Amygdala (tissue), 56 donors: Measurements from ENCODE around the gene LRRC8B.
A peak's percentile ranks its signal among the peaks of the same experiment; 100 is the strongest.
"Not testable (repeated sequence)": the region's sequence is repeated elsewhere in the genome, so short reads cannot be mapped to it uniquely, and the experiment has no call there.

Experiments
- DNase-seq, 56 donors: peaks; one replicate each; lab custom pipeline; 2025; lab: John Stamatoyannopoulos, UW

The LRRC8B gene

GRCh38 chr1:89578151-89578550 is 53.5 kb downstream of the LRRC8B start:
- DNase-seq, result no peak

DNA sequence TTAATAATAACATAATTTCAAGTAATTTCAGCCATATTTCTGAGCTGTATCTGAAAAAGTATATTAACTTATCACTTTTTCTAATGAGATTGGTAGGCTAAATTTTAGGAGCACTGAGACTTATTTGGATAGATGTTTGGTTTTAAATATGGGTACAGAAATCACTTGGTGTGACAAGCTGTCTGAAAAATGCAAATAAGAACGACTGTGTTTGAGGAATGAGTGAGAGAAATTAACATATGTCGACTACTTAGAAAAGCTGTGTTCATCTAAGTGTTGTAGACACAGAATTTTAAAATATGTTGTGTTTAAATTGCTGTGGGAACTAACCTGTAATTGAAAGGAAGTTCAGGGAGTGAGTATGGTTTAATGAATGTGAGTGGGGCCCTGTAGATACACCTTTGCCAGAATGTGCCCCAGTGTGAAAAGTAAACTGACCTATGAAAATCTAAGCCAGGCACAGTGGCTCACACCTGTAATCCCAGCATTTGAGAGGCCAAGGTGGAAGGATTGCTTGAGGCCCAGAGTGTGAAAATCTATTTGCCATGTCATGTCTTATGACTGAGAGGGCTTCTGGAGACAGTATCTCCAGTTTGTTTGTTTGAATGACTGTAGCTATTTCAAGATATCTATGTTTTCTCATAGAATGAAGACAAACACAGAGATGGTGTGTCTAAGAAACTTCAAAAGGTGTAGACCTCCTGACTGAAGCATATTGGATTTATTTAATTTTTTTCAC is 54.5 kb downstream of the LRRC8B start:
- DNase-seq, result no peak

GRCh38 chr1:89580036-89580435 is 55.4 kb downstream of the LRRC8B start:
- DNase-seq, result no peak

DNA sequence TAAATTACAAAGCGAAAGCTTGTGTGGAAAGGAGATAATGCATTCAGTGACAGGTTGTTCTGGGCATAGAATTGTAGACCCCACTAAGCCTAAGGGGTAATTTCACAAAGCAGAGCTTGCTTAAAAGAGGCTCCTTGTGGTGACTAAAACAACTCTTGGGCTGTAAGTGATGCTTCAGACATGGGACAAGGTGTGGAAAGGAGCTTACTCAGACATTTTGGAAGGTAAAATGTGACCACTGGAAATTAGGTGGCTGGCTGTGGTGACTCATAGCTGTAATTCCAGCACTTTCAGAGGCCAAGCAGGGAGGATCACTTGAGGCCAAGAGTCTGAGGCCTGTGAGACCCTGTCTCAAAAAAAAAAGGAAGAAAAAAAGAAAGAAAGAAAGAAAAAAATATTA is 57.2 kb downstream of the LRRC8B start:
- no peak for DNase-seq

- DNase-seq, result no peak
These were observed 57.9 kb downstream of the LRRC8B start for GRCh38 chr1:89582571-89582970.

GRCh38 chr1:89584211-89584610 is 59.6 kb downstream of the LRRC8B start:
- DNase-seq, result no peak

DNA sequence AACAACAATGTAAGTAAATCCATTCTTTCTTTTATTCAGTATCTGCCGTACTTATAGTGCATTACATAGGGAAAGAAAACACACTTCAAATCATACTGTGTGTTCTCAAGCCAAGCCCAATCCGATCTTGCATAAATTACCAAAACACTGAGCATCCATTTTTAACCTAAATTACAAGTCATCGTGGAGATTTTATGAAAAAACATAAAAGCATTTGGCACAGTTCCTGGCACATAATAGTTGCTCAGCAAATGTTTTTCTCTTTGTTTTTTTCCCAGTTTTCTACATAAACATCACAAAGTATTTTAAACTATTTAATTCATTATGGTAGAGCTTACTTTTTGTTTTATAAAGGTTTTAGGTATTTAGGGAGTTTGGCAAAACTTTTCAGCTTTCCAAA is 60.2 kb downstream of the LRRC8B start:
- DNase-seq, result no peak

DNA sequence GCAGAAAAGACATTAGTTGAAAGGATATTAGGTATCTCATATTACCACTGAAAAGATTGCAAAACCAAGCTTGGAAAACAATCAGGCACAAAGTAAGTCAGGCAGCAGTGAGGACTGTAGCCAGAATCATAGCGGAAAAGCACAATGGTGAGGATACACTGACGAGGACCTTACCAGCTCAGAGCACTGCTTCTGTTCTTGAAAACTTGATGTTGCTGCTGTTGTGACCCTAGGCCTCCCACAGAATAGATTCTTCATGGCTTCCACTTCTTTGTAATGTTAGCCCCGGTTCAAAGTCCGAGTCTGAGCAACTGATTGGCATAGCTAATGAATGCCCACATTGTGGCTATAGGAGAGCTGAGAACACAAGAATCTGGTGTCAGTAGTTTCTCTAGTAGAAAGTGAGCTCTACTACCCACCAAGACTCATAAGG is 63.1 kb downstream of the LRRC8B start:
- no peak for DNase-seq

GRCh38 chr1:89588480-89588879 is 63.9 kb downstream of the LRRC8B start:
- no peak for DNase-seq

DNA sequence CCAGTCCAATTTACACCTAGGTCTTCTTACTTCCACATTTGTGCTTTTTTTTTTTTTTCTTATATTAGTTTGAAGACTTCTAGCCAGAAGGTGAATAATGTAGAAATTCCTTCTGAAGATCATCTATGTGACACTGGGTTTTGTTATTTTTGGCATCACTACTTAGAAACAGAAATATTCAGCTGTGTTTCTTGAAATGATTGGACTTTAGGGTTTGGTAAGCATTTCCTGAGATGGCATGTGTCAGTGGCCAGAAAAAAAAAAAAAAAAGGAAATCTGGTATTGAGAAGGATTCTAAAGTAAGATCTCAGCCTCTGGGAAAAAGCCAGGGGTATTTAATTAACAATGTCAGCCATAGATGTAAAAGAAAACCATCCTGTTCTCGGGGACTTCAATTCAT is 64.9 kb downstream of the LRRC8B start:
- DNase-seq, result no peak

- DNase-seq, result no peak
These were observed 65.9 kb downstream of the LRRC8B start for GRCh38 chr1:89590341-89591080.

DNA sequence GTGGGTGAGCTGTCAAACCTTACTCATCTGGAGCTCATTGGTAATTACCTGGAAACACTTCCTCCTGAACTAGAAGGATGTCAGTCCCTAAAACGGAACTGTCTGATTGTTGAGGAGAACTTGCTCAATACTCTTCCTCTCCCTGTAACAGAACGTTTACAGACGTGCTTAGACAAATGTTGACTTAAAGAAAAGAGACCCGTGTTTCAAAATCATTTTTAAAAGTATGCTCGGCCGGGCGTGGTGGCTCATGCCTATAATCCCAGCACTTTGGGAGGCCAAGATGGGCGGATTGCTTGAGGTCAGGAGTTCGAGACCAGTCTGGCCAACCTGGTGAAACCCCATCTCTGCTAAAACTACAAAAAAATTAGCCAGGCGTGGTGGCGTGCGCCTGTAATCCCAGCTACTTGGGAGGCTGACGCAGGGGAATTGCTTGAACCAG is 68.3 kb downstream of the LRRC8B start:
- DNase-seq, result not testable (repeated sequence)

GRCh38 chr1:89594096-89594740 is 69.6 kb downstream of the LRRC8B start:
- DNase-seq, result no peak

- no peak for DNase-seq
These were observed 72.1 kb downstream of the LRRC8B start for GRCh38 chr1:89596698-89597097.

DNA sequence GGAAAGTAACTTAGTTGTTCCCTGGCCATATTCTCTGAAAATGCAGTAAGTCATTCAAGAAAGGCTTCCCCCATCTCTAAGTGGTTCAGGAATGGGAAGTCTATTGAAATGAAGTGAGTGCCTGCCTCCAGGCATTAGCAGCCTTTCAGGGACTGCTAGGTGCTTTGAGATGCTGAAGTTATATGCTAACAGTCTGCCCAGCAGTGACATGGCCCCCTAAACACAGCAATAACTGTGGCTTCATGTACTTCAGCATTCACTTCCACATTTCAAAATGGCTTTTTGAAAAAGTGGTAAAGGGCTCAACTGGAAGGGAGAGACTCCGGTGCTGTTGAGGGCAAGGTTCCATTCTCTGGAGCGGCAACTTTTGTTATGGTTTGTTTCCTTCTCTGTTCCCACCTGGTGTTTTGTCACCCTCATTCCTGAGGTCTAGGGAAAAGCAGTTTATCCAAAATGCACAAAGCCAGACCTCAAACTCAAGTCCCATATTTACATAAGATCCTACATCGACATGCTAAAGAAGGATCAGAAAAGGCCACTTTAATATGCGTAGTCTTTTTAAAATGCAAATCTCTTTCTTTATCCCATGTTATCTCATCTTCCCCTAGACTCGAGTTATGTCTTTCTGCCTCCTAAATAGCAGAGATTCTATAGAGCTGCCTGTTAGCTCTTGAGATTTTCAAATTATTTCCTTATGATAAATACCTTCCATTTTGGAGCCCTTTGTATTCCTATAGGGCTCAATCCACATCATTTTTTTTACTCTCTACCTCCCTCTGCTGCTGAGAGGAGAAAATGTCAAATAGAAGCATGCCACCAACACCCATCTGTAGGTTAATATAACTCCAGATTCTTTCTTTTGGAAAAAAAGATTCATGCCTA is 74.1 kb downstream of the LRRC8B start:
- DNase-seq, result peak in 2 of 56 donors; percentile 53 to 73

DNA sequence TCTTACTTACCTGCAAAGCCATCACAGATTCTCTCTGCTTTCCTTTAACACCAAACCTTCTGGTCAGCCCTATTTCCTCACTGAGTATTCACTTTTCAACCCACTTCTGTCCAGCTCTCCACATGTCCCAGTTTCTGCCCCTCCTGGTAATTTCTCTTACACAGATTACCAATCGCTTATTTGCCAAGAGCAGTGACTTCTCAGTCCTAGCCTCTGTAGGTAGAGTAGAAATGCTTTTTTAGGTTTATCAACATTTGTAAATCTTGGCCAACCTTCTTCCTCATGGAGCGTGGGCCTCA is 74.7 kb downstream of the LRRC8B start:
- no peak for DNase-seq

DNA sequence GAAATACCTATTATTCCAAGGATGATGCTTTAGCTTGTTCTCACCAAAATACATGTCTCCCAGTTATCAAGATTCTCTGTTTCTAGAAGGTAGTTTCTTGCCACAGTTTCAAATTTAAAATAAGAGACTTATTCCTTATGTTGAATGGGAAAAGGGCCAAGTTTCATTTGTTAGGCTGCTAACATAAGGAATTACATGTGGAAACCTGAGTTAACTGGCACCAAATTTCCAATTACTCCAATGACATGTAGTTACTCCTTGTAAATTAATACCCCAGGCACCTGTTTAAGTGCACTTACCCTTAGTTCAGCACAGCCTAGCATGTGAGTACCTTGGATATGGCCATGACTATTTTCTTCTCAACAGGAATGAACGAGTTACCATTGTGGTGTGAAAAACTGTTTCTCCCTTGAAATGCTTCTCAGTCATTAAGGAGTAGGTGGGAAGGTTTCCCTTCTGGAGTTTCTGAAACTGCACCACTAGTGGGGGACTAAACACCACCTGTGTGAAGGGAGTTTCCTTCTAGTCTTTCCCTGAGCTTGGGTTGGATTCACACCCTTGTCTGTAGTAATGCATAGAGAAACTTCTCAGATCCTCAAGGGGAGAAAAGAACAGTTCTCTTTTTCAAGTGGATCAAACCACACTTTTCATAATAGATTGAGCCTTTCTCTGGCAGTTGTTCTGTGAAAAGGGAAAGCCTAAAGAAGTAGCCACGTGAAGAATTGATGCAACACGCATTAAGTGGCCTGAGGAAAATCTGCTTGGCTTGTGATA is 76.0 kb downstream of the LRRC8B start:
- DNase-seq, result no peak

DNA sequence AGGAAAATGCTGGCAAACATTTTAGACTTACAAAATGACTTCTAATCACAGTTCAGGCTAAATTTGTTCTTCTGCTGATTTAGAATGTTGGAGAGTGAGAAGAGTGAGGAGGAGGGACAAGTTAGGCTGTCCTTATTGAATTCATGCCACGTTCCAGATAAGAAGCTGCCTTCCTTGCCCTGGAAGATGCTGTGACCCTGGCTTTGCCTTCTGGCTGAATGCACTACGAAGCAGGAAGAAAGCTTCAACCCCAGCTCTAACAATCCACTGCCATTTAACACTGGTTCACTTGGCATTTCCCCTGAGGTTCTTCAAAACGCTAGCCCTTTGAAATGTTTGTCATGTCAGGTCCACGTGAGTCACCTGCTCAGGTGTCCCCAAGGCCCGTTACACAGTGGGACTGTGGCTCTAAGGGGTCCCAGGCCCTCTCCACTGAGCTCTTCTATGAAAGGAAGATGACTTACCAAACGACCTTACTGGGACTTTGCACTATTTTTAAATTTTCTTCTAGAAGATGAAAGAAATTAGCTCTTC is 78.3 kb downstream of the LRRC8B start:
- DNase-seq, result no peak

DNA sequence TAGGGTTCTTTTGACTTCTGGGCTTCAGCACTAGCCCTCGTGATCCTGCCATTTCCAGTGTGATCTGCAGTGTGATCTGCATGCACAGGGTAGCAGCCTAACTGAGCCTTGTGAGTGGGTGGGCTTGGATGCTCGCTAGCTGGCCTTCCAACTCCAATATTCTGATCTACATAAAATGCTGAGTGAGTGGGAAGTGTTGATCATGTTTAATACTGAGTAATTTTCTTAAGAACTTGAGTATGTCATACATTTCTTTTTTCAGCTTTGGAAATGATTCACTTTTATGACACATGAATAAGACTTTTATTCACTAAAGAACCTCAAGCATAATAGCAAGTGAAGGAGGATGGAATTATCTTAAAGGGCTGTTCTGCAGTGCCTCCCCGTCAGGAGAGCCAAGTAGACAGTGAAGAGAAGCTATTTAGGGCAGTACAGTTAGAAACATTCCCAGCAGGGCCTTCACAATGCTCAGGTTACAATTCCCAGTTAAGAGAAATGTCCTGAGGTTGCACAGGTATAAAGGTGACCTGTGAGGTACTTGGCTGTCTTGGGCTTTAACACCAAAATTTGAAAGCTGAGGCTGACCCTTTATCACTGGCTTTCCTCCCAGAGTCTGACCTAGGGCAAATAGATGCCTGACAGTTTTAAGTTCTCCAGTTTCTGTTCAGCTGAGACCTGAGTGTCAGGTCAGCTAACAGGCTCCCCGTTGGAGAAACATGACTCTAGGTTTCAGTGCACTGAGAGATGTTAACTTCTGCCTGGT is 79.2 kb downstream of the LRRC8B start:
- DNase-seq, result peak in 2 of 56 donors; percentile 25 to 35
